IgD-negative memory B cell (primary cell): Measurements from ENCODE around the gene FLG2. TPM values are rescaled to one million over a fixed set of nuclear protein-coding genes. Genes with fewer than 3 reads are reported as not detected.
"Not testable (repeated sequence)": the region's sequence is repeated elsewhere in the genome, so short reads cannot be mapped to it uniquely, and the experiment has no call there.

Experiments used
- H3K27ac Mint-ChIP-seq, 3 donors: one replicate each; pipeline ENCODE4 v1.8.0; 2020 to 2022; ENCODE audit warnings: mild to moderate bottlenecking in 3 of 3, mixed read lengths in 3 of 3, moderate library complexity in 1 of 3
- H3K27me3 Mint-ChIP-seq: one replicate; pipeline ENCODE4 v1.8.0; 2021; ENCODE audit warnings: mixed read lengths
- H3K36me3 Mint-ChIP-seq: one replicate; pipeline ENCODE4 v1.8.0; 2020; ENCODE audit warnings: mild to moderate bottlenecking, mixed read lengths
- H3K4me1 Mint-ChIP-seq, 3 donors: one replicate each; pipeline ENCODE4 v1.8.0; 2020 to 2022; ENCODE audit warnings: mixed read lengths in 3 of 3, mild to moderate bottlenecking in 1 of 3
- H3K4me3 Mint-ChIP-seq, 4 donors: one replicate each; pipeline ENCODE4 v1.8.0; 2020 to 2022; ENCODE audit warnings: mild to moderate bottlenecking in 4 of 4, mixed read lengths in 4 of 4, moderate library complexity in 3 of 4
- H3K9me3 Mint-ChIP-seq, 3 donors: one replicate each; pipeline ENCODE4 v1.8.0; 2020 to 2021; ENCODE audit warnings: mixed read lengths in 3 of 3, mild to moderate bottlenecking in 1 of 3
- polyA plus RNA-seq: library from polyadenylated mRNA; unstranded; fragments of 300-500 nt; fragmentation: Illumina TruSeq; gene quantifications from one replicate; pipeline ENCODE4 v1.2.3, GENCODE V29; 2021

FLG2 gene
- polyA plus RNA-seq, 1 donor from 2014 or later = not detected

- no peaks in the 10 kb centered on the region for H3K4me1 Mint-ChIP-seq
- no peak overlapping the region for H3K27ac Mint-ChIP-seq
- H3K4me3 Mint-ChIP-seq = no peak overlapping the region
- H3K36me3 Mint-ChIP-seq = no peaks in the 10 kb centered on the region
- no peaks in the 10 kb centered on the region for H3K9me3 Mint-ChIP-seq
- H3K27me3 Mint-ChIP-seq = no peaks in the 10 kb centered on the region
These were observed 12.6 kb downstream of the FLG2 start for GRCh38 chr1:152347116-152347728.

- Mint-ChIP-seq H3K4me1 (no peaks in the 10 kb centered on the region), H3K9me3 (no peaks in the 10 kb centered on the region)
These were observed 15.4 kb downstream of the FLG2 start for GRCh38 chr1:152344438-152344837.

GRCh38 chr1:152343006-152343405, 16.8 kb downstream of the FLG2 start:
- no peaks in the 10 kb centered on the region for H3K9me3 Mint-ChIP-seq
- no peaks in the 10 kb centered on the region for H3K27me3 Mint-ChIP-seq
- H3K4me3 Mint-ChIP-seq = no peak overlapping the region
- H3K4me1 Mint-ChIP-seq = no peaks in the 10 kb centered on the region
- H3K27ac Mint-ChIP-seq = peak overlapping the region in 1 of 3 donors; percentile 4
- no peaks in the 10 kb centered on the region for H3K36me3 Mint-ChIP-seq

More at GRCh38 chr1:152344438-152344837, 15.4 kb downstream of the FLG2 start:
- no peak overlapping the region for H3K27ac Mint-ChIP-seq
- no peaks in the 10 kb centered on the region for H3K27me3 Mint-ChIP-seq
- H3K36me3 Mint-ChIP-seq = no peaks in the 10 kb centered on the region
- no peak overlapping the region for H3K4me3 Mint-ChIP-seq

GRCh38 chr1:152335399-152335798, 24.4 kb downstream of the FLG2 start:
- H3K27me3 Mint-ChIP-seq = no peaks in the 10 kb centered on the region
- no peaks in the 10 kb centered on the region for H3K9me3 Mint-ChIP-seq
- H3K36me3 Mint-ChIP-seq = no peaks in the 10 kb centered on the region
- H3K27ac Mint-ChIP-seq = no peak overlapping the region
- no peaks in the 10 kb centered on the region for H3K4me1 Mint-ChIP-seq
- H3K4me3 Mint-ChIP-seq = no peak overlapping the region

GRCh38 chr1:152328801-152329391, 30.9 kb downstream of the FLG2 start:
- Mint-ChIP-seq H3K27me3 (no peaks in the 10 kb centered on the region), H3K4me3 (no peak overlapping the region), H3K36me3 (no peaks in the 10 kb centered on the region), H3K27ac (no peak overlapping the region), H3K9me3 (no peaks in the 10 kb centered on the region), H3K4me1 (no peaks in the 10 kb centered on the region)

GRCh38 chr1:152325111-152325510, 34.7 kb downstream of the FLG2 start, which contains the start of gene FLG:
TSS of gene FLG (minus strand) at chr1:152325239. CDS start at chr1:152315456, 9,783 bp downstream.
- Mint-ChIP-seq H3K27me3 (no peaks in the 10 kb centered on the region), H3K4me3 (no peak within 1 kb of the TSS), H3K9me3 (peaks cover 0 to 1% (median 0%) of the 10 kb centered on the region in 3 donors), H3K27ac (no peak within 1 kb of the TSS), H3K36me3 (no peaks in the 10 kb centered on the region), H3K4me1 (no peaks in the 10 kb centered on the region)

GRCh38 chr1:152313970-152314369, 45.8 kb downstream of the FLG2 start:
- Mint-ChIP-seq H3K27ac (peak overlapping the region in 1 of 3 donors; percentile 11), H3K36me3 (peaks cover 2% of the 10 kb centered on the region), H3K27me3 (peaks cover 9% of the 10 kb centered on the region), H3K4me3 (no peak overlapping the region), H3K9me3 (peaks cover 0 to 6% (median 0%) of the 10 kb centered on the region in 3 donors), H3K4me1 (no peaks in the 10 kb centered on the region)

GRCh38 chr1:152313319-152313801, 46.4 kb downstream of the FLG2 start:
- H3K36me3 Mint-ChIP-seq = peaks cover 2% of the 10 kb centered on the region
- no peak overlapping the region for H3K4me3 Mint-ChIP-seq
- no peak overlapping the region for H3K27ac Mint-ChIP-seq
- H3K4me1 Mint-ChIP-seq = no peaks in the 10 kb centered on the region
- peaks cover 10% of the 10 kb centered on the region for H3K27me3 Mint-ChIP-seq
- peaks cover 0 to 6% (median 1%) of the 10 kb centered on the region in 3 donors for H3K9me3 Mint-ChIP-seq

GRCh38 chr1:152312169-152312568, 47.6 kb downstream of the FLG2 start:
- not testable (repeated sequence) for H3K4me1 Mint-ChIP-seq, H3K27ac Mint-ChIP-seq, H3K36me3 Mint-ChIP-seq, H3K9me3 Mint-ChIP-seq, H3K4me3 Mint-ChIP-seq
- H3K27me3 Mint-ChIP-seq = peaks cover 11% of the 10 kb centered on the region

- H3K27me3 Mint-ChIP-seq = peaks cover 11% of the 10 kb centered on the region
- peaks cover 0 to 6% (median 2%) of the 10 kb centered on the region in 3 donors for H3K9me3 Mint-ChIP-seq
- no peak overlapping the region for H3K27ac Mint-ChIP-seq
- no peak overlapping the region for H3K4me3 Mint-ChIP-seq
- no peaks in the 10 kb centered on the region for H3K4me1 Mint-ChIP-seq
- peaks cover 2% of the 10 kb centered on the region for H3K36me3 Mint-ChIP-seq
These were observed 49.9 kb downstream of the FLG2 start for GRCh38 chr1:152309955-152310354.

GRCh38 chr1:152309320-152309901, 50.4 kb downstream of the FLG2 start:
- H3K9me3 Mint-ChIP-seq, H3K36me3 Mint-ChIP-seq, H3K4me3 Mint-ChIP-seq, H3K4me1 Mint-ChIP-seq, H3K27ac Mint-ChIP-seq: not testable (repeated sequence)
- H3K27me3 Mint-ChIP-seq = peaks cover 11% of the 10 kb centered on the region

GRCh38 chr1:152308758-152309157, 51.0 kb downstream of the FLG2 start:
- H3K9me3 Mint-ChIP-seq, H3K4me1 Mint-ChIP-seq, H3K4me3 Mint-ChIP-seq, H3K36me3 Mint-ChIP-seq, H3K27ac Mint-ChIP-seq: not testable (repeated sequence)
- H3K27me3 Mint-ChIP-seq = peaks cover 11% of the 10 kb centered on the region

- not testable (repeated sequence) for H3K9me3 Mint-ChIP-seq, H3K27ac Mint-ChIP-seq, H3K4me1 Mint-ChIP-seq, H3K27me3 Mint-ChIP-seq, H3K4me3 Mint-ChIP-seq, H3K36me3 Mint-ChIP-seq
These were observed 51.8 kb downstream of the FLG2 start for GRCh38 chr1:152307970-152308369.

GRCh38 chr1:152306123-152306522, 53.7 kb downstream of the FLG2 start:
- not testable (repeated sequence) for H3K27me3 Mint-ChIP-seq, H3K4me1 Mint-ChIP-seq, H3K27ac Mint-ChIP-seq, H3K4me3 Mint-ChIP-seq, H3K9me3 Mint-ChIP-seq, H3K36me3 Mint-ChIP-seq

- H3K4me1 Mint-ChIP-seq, H3K27me3 Mint-ChIP-seq, H3K4me3 Mint-ChIP-seq, H3K27ac Mint-ChIP-seq, H3K9me3 Mint-ChIP-seq, H3K36me3 Mint-ChIP-seq: not testable (repeated sequence)
These were observed 55.0 kb downstream of the FLG2 start for GRCh38 chr1:152304773-152305172.
